ENCODE data around the gene GPS1.

GPS1 gene

GRCh38 chr17:82014971-82015310, 36.8 kb upstream of the GPS1 start:
- DNase-seq, result no peak

GRCh38 chr17:82015311-82015971, 36.3 kb upstream of the GPS1 start:
- DNase-seq, result no peak

- DNase-seq, result no peak
Measured at GRCh38 chr17:82016061-82016874, 35.4 kb upstream of the GPS1 start.

- no peak for DNase-seq
Measured at GRCh38 chr17:82016875-82017459, 34.7 kb upstream of the GPS1 start.

GRCh38 chr17:82017612-82018151, 34.0 kb upstream of the GPS1 start:
- no peak for DNase-seq

- no peak for DNase-seq
Measured at GRCh38 chr17:82018152-82018988, 33.3 kb upstream of the GPS1 start.

- DNase-seq, result no peak
Measured at GRCh38 chr17:82018989-82019689, 32.6 kb upstream of the GPS1 start.

- peak in 1 of 2 experiments; percentile 19 for DNase-seq
Measured at GRCh38 chr17:82019690-82020571, 31.8 kb upstream of the GPS1 start.

- no peak for DNase-seq
Measured at GRCh38 chr17:82020572-82021106, 31.1 kb upstream of the GPS1 start.

- DNase-seq, result peak; percentile 61 to 83
Measured at GRCh38 chr17:82021107-82021899, 30.4 kb upstream of the GPS1 start.

GRCh38 chr17:82021900-82022309, 29.8 kb upstream of the GPS1 start:
- no peak for DNase-seq

- DNase-seq, result no peak
Measured at GRCh38 chr17:82022310-82022980, 29.3 kb upstream of the GPS1 start, which contains the start of gene CENPX. TSS of gene CENPX (minus strand) at chr17:82022878. CDS start at chr17:82022861, 17 bp downstream.

- DNase-seq, result peak; percentile 96 to 98
Measured at GRCh38 chr17:82022981-82023446, 28.7 kb upstream of the GPS1 start, which contains the start of gene LRRC45. TSS of gene LRRC45 (plus strand) at chr17:82023305. CDS start at chr17:82023644, 339 bp downstream.

- DNase-seq, result no peak
Measured at GRCh38 chr17:82023447-82024241, 28.1 kb upstream of the GPS1 start.

- DNase-seq, result no peak
Measured at GRCh38 chr17:82024859-82025258, 26.8 kb upstream of the GPS1 start.

- no peak for DNase-seq
Measured at GRCh38 chr17:82025401-82026107, 26.1 kb upstream of the GPS1 start.

- DNase-seq, result no peak
Measured at GRCh38 chr17:82028246-82028645, 23.5 kb upstream of the GPS1 start.
